Spleen (tissue), 11 donors: ENCODE results near the gene LMX1A. TPM values are rescaled to one million over a fixed set of nuclear protein-coding genes. Genes with fewer than 3 reads are reported as not detected.

Experiments used
- DNase-seq: peaks from one replicate; pipeline ENCODE4 v3.0.0-alpha.2; 2020
- H3K27ac ChIP-seq, 8 donors: fragments of 200-600 bp; sonication (generic) in 7 of 8; 1 replicate in 4 of 8; 2 replicates in 4 of 8; pipeline versions ENCODE4 v1.5.0 to v1.8.0; 2016 to 2021; ENCODE audit warnings: inconsistent platforms in 4 of 8, mild to moderate bottlenecking in 4 of 8, moderate library complexity in 1 of 8
- H3K27me3 ChIP-seq, 7 donors: fragments of 200-600 bp; sonication (generic) in 6 of 7; replicated peaks in 1 of 7; 1 replicate in 4 of 7; 2 replicates in 3 of 7; pipeline versions ENCODE4 v1.5.0 to v1.8.0; 2016 to 2021; ENCODE audit warnings: inconsistent platforms in 3 of 7, mild to moderate bottlenecking in 1 of 7
- H3K36me3 ChIP-seq, 6 donors: fragments of 200-600 bp; sonication (generic) in 5 of 6; 1 replicate in 4 of 6; 2 replicates in 2 of 6; pipeline versions ENCODE4 v1.5.0 to v1.8.0; 2016 to 2021; ENCODE audit warnings: inconsistent platforms in 2 of 6
- H3K4me1 ChIP-seq, 6 donors: fragments of 200-600 bp; sonication (generic) in 5 of 6; 1 replicate in 3 of 6; 2 replicates in 3 of 6; pipeline versions ENCODE4 v1.5.0 to v1.8.0; 2016 to 2021; ENCODE audit warnings: inconsistent platforms in 3 of 6
- H3K4me3 ChIP-seq, 8 donors: fragments of 200-600 bp; sonication (generic) in 7 of 8; 1 replicate in 4 of 8; 2 replicates in 4 of 8; pipeline versions ENCODE4 v1.5.0 to v1.8.0; 2016 to 2021; ENCODE audit warnings: inconsistent platforms in 4 of 8, mild to moderate bottlenecking in 4 of 8, moderate library complexity in 2 of 8
- H3K9me3 ChIP-seq, 8 donors: fragments of 200-600 bp; sonication (generic) in 7 of 8; 1 replicate in 4 of 8; 2 replicates in 4 of 8; pipeline versions ENCODE4 v1.5.0 to v1.8.0; 2016 to 2021; ENCODE audit warnings: inconsistent platforms in 4 of 8
- CTCF ChIP-seq, 11 experiments: fragments of 200-600 bp in 7 of 11; fragments of 450-650 bp in 4 of 11; sonication (generic) in 4 of 11; IDR thresholded peaks in 8 of 11; conservative IDR thresholded peaks in 3 of 11; 1 replicate in 7 of 11; 2 replicates in 4 of 11; pipeline versions ENCODE4 v1.4.0 to v1.8.0; 2016 to 2021; ENCODE audit warnings: antibody characterized with exemption in 11 of 11, inconsistent platforms in 4 of 11, mild to moderate bottlenecking in 1 of 11
- POLR2A ChIP-seq, 3 donors: fragments of 450-650 bp; IDR thresholded peaks; one replicate each; pipeline ENCODE4 v1.5.1; 2017; ENCODE audit warnings: antibody characterized with exemption in 3 of 3, mild to moderate bottlenecking in 1 of 3
- POLR2AphosphoS5 ChIP-seq, 3 donors: sonication (generic); formaldehyde crosslinking; IDR thresholded peaks; one replicate each; pipeline ENCODE4 v1.5.1; 2017; ENCODE audit warnings: antibody characterized with exemption in 3 of 3
- WGBS, 5 donors: extraction: QIAGEN DNeasy Blood & Tissue Kit in 3 of 5; methylation state at CpG; one replicate each; pipeline versions ENCODE4 v1.1.5 to v1.1.7; 2013 to 2018; 5-methylcytosine and 5-hydroxymethylcytosine counted together
- intact Hi-C: fragments of 100-400 bp; cut with DNase I; formaldehyde crosslinking; loops from one replicate; pipeline ENCODE4 v1.15.0; 2023; ENCODE audit warnings: low total_unique reads
- polyA plus RNA-seq, 3 donors: library from polyadenylated mRNA; stranded (reverse); fragments of 200-250 nt; gene quantifications; one replicate each; pipeline ENCODE4 v1.2.1, GENCODE V29; 2013
- total RNA-seq, 7 donors: library from RNA; depleted of rRNA in 3 of 7; stranded (reverse); fragments of >200 nt in 3 of 7; fragmentation: NEBNext Ultra II Directional in 4 of 7; extraction: Animal tissue kit (Norgen Biotek cat#: 25700) in 4 of 7; gene quantifications; one replicate each; pipeline versions ENCODE4 v1.1.0 to v1.2.1, GENCODE V29; 2016 to 2021
- donor health status: healthy with polysubstance abuse.
- donor health status: DM: no; HTN: no; CAD: no; lungs with moderate emphysema.
- donor health status: DM: no; HTN: no; CAD: no.
- donor health status: Bipolar disorder and iron deficiency.
- donor health status: healthy.
- donor health status: DM: no; HTN: no; CAD: no.
- donor health status: DM: yes; HTN: yes; CAD: no.

Gene LMX1A
- total and polyA plus RNA-seq, 10 donors, result not detected

GRCh38 chr1:165325460-165326203, 30.9 kb downstream of the LMX1A start:
- Histone ChIP-seq H3K4me3 (no peak overlapping the region), H3K4me1 (no peaks in the 10 kb centered on the region), H3K9me3 (peaks cover 0 to 4% (median 0%) of the 10 kb centered on the region in 8 donors), H3K36me3 (no peaks in the 10 kb centered on the region), H3K27ac (no peak overlapping the region), H3K27me3 (peaks cover 0 to 40% (median 4%) of the 10 kb centered on the region in 7 donors)
- WGBS, 5 donors, result 50 to 60% (median 51%) methylated on average over 7 of the region's 7 CpGs
- TF ChIP-seq POLR2AphosphoS5 (IDR thresholded peaks at IDR 0.05) (no peak), POLR2A (IDR thresholded peaks at IDR 0.05) (no peak), CTCF (IDR thresholded peaks at IDR 0.05 in 8 of 11, conservative IDR thresholded peaks at IDR 0.05 in 3 of 11) (no peak)
- intact Hi-C loops, result no loop called here
- DNase-seq, result no peak

GRCh38 chr1:165324050-165324449, 32.5 kb downstream of the LMX1A start:
- H3K4me3 ChIP-seq, result no peak overlapping the region
- H3K27me3 ChIP-seq, result peaks cover 0 to 47% (median 4%) of the 10 kb centered on the region in 7 donors
- TF ChIP-seq CTCF (IDR thresholded peaks at IDR 0.05 in 8 of 11, conservative IDR thresholded peaks at IDR 0.05 in 3 of 11) (no peak), POLR2A (IDR thresholded peaks at IDR 0.05) (no peak), POLR2AphosphoS5 (IDR thresholded peaks at IDR 0.05) (no peak)

GRCh38 chr1:165317612-165318011, 38.9 kb downstream of the LMX1A start:
- Histone ChIP-seq H3K4me3 (no peak overlapping the region), H3K9me3 (peaks cover 0 to 6% (median 1%) of the 10 kb centered on the region in 8 donors), H3K4me1 (no peaks in the 10 kb centered on the region), H3K27ac (no peak overlapping the region), H3K27me3 (peaks cover 0 to 53% (median 0%) of the 10 kb centered on the region in 7 donors), H3K36me3 (no peaks in the 10 kb centered on the region)
- WGBS, 5 donors, result 67 to 78% (median 72%) methylated on average over 5 of the region's 5 CpGs
- TF ChIP-seq CTCF (IDR thresholded peaks at IDR 0.05 in 8 of 11, conservative IDR thresholded peaks at IDR 0.05 in 3 of 11), result no peak
- no peak for TF ChIP-seq POLR2AphosphoS5 (IDR thresholded peaks at IDR 0.05)
- TF ChIP-seq POLR2A (IDR thresholded peaks at IDR 0.05), result no peak
- intact Hi-C loops, result no loop called here
- DNase-seq, result no peak

More at GRCh38 chr1:165324050-165324449, 32.5 kb downstream of the LMX1A start:
- DNase-seq, result no peak
- H3K27ac ChIP-seq, result no peak overlapping the region
- intact Hi-C loops, result no loop called here
- H3K36me3 ChIP-seq, result no peaks in the 10 kb centered on the region
- 45 to 68% (median 47%) methylated on average over 5 of the region's 5 CpGs for WGBS, 5 donors
- H3K4me1 ChIP-seq, result no peaks in the 10 kb centered on the region
- H3K9me3 ChIP-seq, result peaks cover 0 to 4% (median 0%) of the 10 kb centered on the region in 8 donors

GRCh38 chr1:165316153-165316772, 40.3 kb downstream of the LMX1A start:
- Histone ChIP-seq H3K9me3 (peaks cover 0 to 8% (median 5%) of the 10 kb centered on the region in 8 donors), H3K27me3 (peaks cover 0 to 51% (median 0%) of the 10 kb centered on the region in 7 donors), H3K27ac (no peak overlapping the region), H3K4me1 (no peaks in the 10 kb centered on the region), H3K4me3 (no peak overlapping the region), H3K36me3 (no peaks in the 10 kb centered on the region)
- WGBS, 5 donors, result 74 to 84% (median 76%) methylated on average over 10 of the region's 10 CpGs
- no peak for DNase-seq
- intact Hi-C loops, result no loop called here
- TF ChIP-seq POLR2A (IDR thresholded peaks at IDR 0.05) (no peak), POLR2AphosphoS5 (IDR thresholded peaks at IDR 0.05) (no peak), CTCF (IDR thresholded peaks at IDR 0.05 in 8 of 11, conservative IDR thresholded peaks at IDR 0.05 in 3 of 11) (no peak)
